Keratinocyte (primary cell): ENCODE data around the gene MTHFD1L.

Experiments
- CTCF ChIP-seq, 3 experiments: IDR thresholded peaks in 1 of 3; conservative IDR thresholded peaks in 1 of 3; optimal IDR thresholded peaks in 1 of 3; 2 replicates in 2 of 3; 3 replicates in 1 of 3; pipeline versions ENCODE3 to v1.5.1; 2011; ENCODE audit warnings: low read length in 3 of 3, mild to moderate bottlenecking in 3 of 3, moderate library complexity in 2 of 3, control low read depth in 1 of 3, inconsistent platforms in 1 of 3; ENCODE audit not compliant: insufficient read depth in 2 of 3; ENCODE audit errors: extremely low read depth in 1 of 3
- EZH2 ChIP-seq: IDR thresholded peaks from one replicate; pipeline ENCODE4 v1.6.1; 2012; ENCODE audit warnings: inconsistent platforms, mild to moderate bottlenecking, low read length, moderate library complexity

- TF ChIP-seq CTCF (optimal IDR thresholded peaks at IDR 0.05 in 1 of 3, IDR thresholded peaks at IDR 0.05 in 1 of 3, conservative IDR thresholded peaks at IDR 0.05 in 1 of 3; ENCODE audit: extremely low read depth in 1 of 3, insufficient read depth in 2 of 3, low read length in 3 of 3) (no peak), EZH2 (no peak)
Measured at GRCh38 chr6:151107897-151108427, 242.5 kb downstream of the MTHFD1L start.
